Skin epidermis (tissue), 12 donors: Measurements from ENCODE around the gene TEKTIP1.
"Not testable (repeated sequence)": the region's sequence is repeated elsewhere in the genome, so short reads cannot be mapped to it uniquely, and the experiment has no call there.

ENCODE experiments used
- H3K27ac ChIP-seq, 21 experiments: fragments of 200-600 bp; sonication (generic) in 11 of 21; one replicate each; pipeline ENCODE4 v1.5.0; 2020; ENCODE audit warnings: mild to moderate bottlenecking in 3 of 21, inconsistent platforms in 2 of 21, moderate library complexity in 2 of 21
- H3K4me3 ChIP-seq, 7 experiments: fragments of 200-600 bp; sonication (generic) in 2 of 7; one replicate each; pipeline ENCODE4 v1.5.0; 2020; ENCODE audit warnings: inconsistent platforms in 2 of 7, mild to moderate bottlenecking in 2 of 7, moderate library complexity in 1 of 7

TEKTIP1 gene

DNA sequence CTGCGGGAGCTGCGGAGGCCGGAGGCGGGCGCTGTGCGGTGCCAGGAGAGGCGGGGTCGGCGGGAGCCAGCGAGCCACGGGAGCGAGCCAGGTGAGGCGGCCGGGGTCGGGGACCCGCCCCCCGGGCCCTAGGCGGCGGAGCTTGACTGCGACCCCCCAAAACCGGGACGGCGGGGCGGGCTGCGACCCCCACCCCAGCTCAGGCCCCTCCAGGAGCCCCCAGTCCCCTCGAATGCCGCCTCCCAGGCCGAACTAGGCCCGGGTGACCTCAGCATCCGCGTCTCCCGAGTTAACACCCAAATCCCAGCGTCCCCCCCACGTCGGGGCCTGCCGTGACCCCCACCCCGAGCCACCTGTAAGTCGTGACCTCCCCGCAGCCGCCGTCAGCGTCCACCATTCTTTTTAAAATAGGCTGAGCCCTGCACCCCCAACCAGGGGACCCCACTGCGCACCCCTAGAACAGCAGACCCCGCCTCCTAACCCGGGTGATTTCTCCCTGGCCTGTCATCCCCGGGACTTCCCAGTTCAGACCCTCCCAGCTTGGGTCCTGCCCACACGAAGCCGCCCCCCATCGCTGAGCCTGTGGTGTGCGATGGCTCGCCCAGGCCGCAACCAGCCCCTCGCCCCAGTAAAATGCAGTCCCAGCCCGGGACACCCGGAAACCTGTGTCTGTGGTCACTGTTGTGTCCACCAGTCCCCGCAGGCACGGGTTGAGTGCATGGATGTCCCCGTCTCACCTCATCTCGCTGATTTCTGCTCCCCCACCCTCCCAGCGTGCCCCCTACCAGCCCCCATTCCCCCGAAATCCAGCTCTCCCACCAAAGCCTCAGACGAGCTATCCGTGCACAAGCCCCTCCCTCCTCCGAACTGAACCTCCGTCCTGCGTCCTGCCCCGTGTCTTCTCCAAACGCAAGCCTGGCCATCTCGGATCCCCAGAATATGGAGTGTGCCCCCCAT is 32.3 kb upstream of the TEKTIP1 start:
- Histone ChIP-seq H3K27ac (peak overlapping the region; percentile 84 to 99 (median 96)), H3K4me3 (peak overlapping the region; percentile 78 to 100 (median 99))

DNA sequence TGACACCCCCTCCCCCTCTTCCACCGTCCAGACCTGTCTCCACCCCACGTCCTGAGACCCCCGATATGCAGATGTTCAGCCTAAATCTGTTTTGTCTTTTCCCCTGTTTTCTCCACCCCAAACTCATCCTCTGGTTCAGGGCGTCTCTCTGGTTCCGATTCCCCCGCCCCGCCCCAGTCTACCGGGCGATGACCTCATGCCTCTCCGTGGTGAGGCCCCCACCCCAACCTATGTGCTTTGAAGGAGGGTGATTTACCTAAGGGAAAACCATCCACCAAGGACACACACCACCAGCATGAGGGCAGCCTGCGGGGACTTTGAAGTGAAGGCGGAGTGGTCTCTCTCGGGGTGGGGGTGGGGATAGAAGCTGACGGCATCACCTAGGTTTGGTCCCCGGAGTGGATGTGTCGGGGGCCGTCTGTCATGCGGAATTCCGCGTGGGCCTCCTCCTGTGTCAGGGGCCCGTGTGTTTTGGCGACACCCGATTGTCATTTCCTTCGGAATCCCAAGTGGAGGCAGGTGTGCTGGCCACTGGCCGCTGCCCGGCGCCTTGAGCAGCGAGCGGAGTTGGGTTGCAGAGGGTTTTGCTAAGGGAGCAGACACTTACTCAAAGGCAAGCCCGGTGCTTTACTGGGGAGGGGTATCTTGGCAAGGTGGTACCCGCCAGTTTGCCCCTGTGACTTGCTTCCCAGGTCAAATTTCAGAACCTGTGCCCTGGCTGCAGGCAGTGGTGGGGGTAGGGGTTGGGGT is 31.4 kb upstream of the TEKTIP1 start:
- H3K4me3 ChIP-seq = peak overlapping the region; percentile 78 to 100 (median 99)
- peak overlapping the region in 20 of 21 experiments; percentile 84 to 99 (median 96) for H3K27ac ChIP-seq

DNA sequence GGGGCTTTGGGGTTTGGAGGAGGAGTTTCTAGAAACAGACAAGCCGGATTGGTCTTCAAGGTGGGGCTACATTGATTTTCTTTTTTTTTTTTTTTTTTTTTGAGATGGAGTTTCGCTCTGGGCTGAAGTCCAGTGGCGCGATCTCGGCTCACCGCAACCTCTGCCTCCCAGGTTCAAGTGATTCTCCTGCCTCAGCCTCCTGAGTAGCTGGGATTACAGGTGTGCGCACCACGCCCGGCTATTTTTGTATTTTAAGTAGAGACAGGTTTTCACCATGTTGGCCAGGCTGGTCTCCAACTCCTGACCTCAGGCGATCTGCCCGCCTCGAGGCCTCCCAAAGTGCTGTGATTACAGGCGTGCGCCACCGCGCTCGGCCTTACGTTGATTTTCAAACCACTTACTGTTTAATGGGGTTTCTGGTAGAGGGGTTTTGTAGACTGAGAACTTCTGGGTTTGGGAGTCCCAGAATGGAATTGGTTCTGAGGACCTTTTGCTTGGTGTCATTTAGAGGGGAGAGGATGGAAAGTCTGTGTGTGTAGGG is 30.8 kb upstream of the TEKTIP1 start:
- H3K27ac ChIP-seq = peak overlapping the region in 3 of 21 experiments; percentile 28 to 98 (median 48)
- not testable (repeated sequence) for H3K4me3 ChIP-seq

DNA sequence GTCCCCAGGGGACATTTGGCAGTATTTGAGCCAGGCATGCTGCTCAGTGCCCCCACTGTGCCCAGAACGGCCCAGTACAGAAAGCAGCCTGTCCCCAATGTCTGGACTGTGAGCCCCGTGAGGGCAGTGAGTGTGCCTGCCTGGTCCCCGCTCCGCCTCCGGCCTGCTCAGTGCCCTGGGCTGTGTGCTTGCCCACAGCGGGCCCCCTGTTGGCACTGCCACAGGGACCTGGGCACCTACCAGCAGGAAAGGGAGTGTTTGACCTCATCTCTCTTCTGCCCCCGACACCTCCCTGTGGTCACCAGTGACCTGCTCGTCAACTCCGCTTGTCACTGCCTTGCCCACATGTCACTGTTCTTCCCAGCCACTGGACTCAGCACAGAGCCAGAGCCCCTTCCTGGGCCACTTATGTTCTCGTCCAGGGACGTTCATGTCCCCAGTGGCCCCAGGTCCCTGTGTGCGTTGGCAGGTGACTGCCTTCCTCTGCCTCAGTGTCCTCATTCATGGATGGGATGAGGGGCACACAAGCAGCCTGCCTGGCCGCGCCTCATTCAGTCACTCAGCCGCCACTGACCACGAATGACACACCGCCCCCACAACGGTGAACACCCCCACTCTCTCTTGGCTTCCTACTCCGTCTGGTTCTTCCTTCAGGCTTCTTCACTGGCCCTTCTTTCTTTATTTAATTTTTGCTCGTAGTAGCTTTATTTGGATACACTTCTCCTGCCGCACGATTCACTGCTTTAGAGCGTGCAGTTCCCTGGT is 30.0 kb upstream of the TEKTIP1 start:
- Histone ChIP-seq H3K4me3 (no peak overlapping the region), H3K27ac (peak overlapping the region in 3 of 21 experiments; percentile 28 to 54 (median 48))

- no peak overlapping the region for H3K4me3 ChIP-seq
- peak overlapping the region in 1 of 21 experiments; percentile 48 for H3K27ac ChIP-seq
These were observed 29.4 kb upstream of the TEKTIP1 start for GRCh38 chr19:3509566-3509989.

DNA sequence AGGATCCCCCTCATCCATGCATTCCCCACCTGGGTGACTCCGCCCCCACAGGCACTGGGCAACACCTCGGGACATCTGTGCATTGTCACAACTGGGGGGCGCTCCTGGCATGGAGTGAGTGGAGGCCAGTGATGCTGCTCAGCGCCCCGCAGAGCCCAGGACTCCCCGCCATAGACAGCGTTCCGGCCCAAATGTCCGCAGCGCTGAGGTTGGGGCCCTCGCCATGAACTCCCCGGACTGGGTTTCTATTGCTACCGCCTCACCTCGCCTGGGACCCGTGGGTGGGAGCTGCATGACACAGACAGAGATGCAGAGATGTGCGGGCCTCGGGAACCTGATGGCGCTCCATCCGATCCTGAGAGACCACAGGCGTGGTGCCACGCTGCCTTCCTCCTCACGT is 28.2 kb upstream of the TEKTIP1 start:
- no peak overlapping the region for H3K27ac ChIP-seq
- H3K4me3 ChIP-seq = no peak overlapping the region

DNA sequence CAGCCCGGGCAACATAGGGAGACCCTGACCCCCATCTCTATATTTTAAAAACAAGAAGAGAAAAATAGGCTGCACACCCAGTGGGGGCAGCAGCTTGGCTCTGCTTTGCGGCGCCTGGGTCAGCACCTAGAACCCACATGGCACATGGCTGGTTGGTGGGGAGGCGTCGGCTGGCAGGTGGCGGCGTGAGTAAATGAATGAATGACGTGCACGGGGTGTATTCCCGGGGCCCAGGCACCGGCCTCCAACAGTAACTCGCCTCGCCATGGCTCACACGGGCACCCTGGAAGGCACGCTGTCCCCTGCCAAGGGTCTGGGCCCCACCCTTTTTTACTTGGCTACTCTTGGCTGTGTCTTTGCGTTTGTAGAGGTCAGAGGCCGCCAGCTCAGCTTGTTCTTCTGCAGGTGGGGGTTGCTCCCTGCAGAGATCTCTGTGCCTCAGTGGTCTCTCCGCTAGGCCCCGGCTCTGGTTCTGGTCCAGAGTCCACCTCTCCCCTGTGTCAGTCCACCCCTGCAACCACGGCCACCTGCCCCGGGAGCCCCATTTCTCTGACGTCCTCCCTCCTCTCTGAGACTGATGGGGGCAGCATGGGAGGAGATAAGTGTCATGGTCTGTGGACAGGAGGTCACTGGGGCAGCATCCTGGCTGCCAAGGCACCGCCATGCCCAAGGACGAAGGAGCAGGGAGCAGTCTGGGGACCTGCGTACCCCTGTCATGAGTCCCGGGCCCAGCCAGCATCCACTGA is 27.3 kb upstream of the TEKTIP1 start:
- Histone ChIP-seq H3K4me3 (no peak overlapping the region), H3K27ac (no peak overlapping the region)

DNA sequence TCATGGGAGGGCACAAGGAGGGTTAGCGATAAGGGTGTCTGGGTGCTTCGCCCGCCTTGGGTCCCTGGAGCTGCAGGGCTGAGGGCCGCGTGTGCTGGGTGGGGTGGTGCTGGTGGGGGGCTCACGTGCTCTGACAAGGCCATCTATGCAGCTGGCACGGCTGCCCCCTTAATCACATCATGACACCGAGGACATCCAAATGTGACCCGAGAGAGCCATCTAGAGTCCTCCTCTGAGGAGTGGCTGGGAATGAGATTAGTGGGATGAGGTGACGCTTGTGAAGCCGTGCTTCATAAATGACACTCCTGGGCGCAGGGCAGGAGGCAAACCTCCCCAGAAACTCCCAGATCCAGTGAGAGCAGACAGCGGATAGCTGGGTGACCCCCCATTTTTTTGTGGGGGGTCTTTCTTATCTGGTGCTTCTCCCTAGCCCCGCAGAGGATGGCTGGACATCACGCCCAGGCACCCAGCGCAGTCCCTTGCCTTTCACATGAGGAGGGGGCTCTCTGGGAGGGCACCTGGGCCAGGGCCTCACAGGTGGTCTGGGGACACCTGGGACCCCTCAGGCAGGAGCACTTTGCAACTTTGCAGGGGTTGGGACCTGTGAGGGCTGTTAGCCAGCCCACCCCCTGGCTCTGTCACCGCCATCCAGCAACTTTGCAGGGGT is 26.3 kb upstream of the TEKTIP1 start:
- Histone ChIP-seq H3K27ac (no peak overlapping the region), H3K4me3 (no peak overlapping the region)

GRCh38 chr19:3513229-3514140 is 25.5 kb upstream of the TEKTIP1 start:
- H3K4me3 ChIP-seq = no peak overlapping the region
- H3K27ac ChIP-seq = no peak overlapping the region

- Histone ChIP-seq H3K4me3 (no peak overlapping the region), H3K27ac (no peak overlapping the region)
These were observed 24.0 kb upstream of the TEKTIP1 start for GRCh38 chr19:3514930-3515329.

DNA sequence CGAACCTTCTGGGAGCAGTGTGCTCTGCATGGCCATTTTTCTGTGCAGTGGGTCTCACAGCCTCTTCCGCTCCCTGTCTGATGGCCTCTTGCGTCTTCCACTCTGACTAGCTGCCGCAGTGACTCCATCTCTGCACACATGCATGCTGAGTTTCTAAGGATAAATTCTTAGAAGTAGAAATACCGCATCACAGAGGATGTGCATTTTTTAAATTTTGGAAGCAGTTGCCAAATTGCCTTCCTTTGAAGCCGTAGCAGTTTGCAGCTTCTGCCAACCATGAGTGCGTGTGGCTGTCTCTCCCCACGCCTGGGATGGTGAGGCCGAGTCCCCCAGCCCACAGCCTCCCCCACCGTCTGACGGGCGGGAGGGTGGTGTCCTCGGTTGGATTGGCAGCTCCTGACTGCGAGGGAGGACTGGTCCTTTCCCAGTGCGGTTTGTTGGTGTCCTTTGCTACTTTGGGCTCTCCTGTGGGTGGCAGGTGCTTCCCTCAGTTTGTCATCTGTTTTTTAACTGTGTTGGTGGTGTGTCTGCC is 23.0 kb upstream of the TEKTIP1 start:
- peak overlapping the region in 1 of 21 experiments; percentile 19 for H3K27ac ChIP-seq

GRCh38 chr19:3516675-3517207 is 22.2 kb upstream of the TEKTIP1 start:
- no peak overlapping the region for H3K27ac ChIP-seq
- H3K4me3 ChIP-seq = no peak overlapping the region

More for the DNA sequence above, 23.0 kb upstream of the TEKTIP1 start:
- no peak overlapping the region for H3K4me3 ChIP-seq

DNA sequence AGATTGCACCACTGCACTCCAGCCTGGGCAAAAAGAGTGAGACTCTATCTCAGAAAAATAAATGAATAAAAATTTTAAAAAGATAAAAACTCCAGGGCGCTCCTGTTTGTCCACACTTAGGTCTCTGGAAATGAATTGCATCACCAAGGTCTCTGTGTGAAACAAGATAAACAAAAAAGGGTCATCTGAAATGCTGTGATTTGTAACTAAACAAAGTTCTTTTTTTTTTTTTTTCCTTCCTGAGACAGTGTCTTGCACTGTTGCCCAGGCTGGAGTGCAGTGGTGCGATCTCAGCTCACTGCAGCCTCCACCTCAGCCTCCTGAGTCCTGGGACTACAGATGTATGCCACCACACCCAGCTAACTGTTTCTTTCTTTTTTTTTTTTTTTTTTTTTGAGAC is 21.3 kb upstream of the TEKTIP1 start:
- H3K4me3 ChIP-seq = no peak overlapping the region
- no peak overlapping the region for H3K27ac ChIP-seq

GRCh38 chr19:3518255-3518654 is 20.7 kb upstream of the TEKTIP1 start:
- H3K4me3 ChIP-seq = no peak overlapping the region
- H3K27ac ChIP-seq = no peak overlapping the region

DNA sequence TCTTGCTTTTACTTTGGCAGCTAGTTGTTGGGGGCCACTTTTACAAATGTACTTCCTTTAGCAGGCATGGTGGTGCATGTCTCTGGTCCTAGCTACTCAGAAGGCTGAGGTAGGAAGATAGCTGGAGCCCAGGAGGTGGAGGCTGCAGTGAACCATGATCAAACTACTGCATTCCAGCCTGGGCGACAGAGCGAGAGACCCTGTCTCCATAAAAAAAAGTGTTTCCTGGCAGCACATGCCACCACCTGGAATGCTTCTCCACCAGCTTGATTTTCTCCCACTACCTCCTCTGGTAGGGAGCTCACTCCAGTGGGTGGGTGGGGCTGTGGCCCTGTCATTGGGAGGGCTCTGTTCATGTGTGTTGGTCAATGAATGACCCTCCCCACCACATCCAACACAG is 20.3 kb upstream of the TEKTIP1 start:
- H3K4me3 ChIP-seq = no peak overlapping the region
- no peak overlapping the region for H3K27ac ChIP-seq

GRCh38 chr19:3519126-3519525 is 19.8 kb upstream of the TEKTIP1 start:
- Histone ChIP-seq H3K4me3 (no peak overlapping the region), H3K27ac (no peak overlapping the region)
